ENCODE measurements around the gene ZBTB20.

ZBTB20 gene

DNA sequence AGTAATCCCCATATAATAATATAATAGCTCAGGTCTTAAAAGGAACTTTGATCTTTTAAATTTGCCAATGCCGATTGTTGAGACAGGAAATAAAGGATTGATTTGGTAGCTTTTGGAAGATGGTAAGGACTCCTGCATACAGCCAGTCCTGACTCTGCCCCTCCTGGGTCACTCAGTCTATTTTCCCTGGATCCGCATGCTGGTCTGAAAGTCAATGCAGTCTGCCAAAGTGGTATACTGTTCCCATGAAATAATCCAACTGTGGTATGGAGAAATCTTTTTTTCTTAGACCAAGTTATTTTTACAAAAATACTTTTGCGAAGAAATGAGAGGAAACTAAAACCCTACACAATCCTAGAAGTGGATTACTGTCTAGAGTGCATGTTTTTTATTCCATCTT, 662.2 kb downstream of the ZBTB20 start:
- DNase-seq (ENCODE audit: low read depth, low spot score): no peak

DNA sequence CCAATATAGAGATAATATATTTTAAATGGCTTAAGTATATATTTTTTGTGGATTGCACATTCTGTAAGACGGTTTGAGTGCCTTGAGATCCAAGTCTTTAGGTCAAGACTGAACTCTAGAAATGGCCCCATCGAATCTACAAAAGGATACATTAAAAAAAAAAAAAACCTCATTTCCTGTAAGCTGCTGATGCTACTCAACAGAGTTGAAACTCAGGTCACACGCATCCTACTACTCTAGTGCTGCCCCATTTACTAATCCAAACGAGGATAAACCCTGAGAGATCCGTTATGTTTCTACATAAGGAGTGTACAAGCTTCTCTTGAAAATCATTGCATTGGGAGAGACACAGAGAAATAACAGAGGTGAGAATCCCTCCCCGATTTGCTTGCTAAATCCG, 666.0 kb downstream of the ZBTB20 start:
- no peak for DNase-seq (ENCODE audit: low read depth, low spot score)

DNA sequence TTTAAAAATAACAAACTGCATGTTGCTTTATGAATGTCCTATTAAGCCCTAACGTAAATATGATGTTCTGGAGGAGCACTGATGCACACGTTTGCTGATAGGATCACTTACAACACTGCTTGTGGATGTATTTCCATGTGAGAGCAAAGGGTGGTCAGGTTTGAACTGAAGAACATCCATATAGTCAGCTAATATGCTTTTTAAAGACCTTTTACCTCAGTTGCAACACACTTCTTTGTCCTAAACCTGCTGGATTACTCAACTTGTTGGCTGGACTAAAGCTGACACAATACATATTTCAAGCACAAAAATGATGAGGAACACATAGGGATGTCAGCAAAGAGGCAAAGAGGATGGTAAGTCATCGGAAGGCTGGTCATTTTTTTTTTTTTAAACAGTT, 666.6 kb downstream of the ZBTB20 start:
- DNase-seq (ENCODE audit: low read depth, low spot score): no peak

DNA sequence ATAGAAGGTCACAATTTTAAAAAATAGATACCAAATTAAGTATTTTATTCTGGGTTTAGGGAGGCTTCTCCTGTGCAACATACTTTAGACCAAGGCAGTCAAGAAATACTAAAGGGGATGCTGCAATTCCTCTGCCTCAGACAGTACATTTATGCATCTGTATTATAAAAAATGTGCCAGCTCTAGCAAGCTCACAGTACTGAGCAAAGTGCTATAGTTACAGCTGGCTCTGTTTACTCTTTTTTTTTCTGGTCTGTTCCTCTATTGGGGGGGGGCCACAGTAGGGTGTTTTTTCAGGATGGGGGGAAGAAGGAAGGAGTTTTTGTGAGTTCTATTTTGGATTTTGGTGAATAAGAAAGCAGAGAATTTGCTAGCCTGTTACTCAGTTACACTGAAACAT, 668.3 kb downstream of the ZBTB20 start:
- DNase-seq (ENCODE audit: low read depth, low spot score): no peak

DNA sequence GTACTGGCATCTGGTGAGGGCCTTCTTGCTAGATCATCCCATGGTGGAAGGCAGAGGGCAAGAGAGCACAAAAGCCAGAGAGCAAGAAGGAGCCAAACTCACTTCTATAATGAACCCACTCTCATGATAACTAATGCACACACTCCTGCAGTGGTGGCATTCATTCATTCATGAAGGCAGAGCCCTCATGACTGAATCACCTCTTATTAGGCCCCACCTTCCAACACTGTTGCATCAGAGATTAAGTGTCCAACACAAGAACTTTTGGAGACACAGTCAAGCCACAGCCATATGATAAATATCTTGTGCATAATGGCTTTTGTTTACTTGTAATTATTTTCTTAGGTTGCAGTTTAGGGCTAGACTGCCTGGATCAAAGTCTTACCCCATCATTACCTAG, 670.6 kb downstream of the ZBTB20 start:
- no peak for DNase-seq (ENCODE audit: low read depth, low spot score)

DNA sequence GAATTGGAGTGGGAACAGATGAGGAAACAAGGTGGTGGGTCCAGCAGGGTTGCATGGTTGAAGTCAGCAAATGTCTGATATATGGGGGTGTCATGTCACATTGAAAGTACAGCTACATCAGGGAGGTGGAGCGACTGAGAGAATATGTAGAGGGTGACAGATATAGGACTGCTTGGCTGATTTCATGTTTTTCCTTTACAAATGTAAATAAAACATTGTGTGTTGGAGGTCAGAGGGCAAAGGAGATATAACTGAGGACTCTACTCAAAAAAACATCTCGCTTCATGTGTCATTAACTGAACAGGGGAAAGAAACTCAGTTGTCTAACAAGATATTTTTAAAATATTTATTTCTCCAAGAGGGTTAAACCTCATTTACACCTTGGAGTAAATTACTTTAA, 675.6 kb downstream of the ZBTB20 start:
- DNase-seq (ENCODE audit: low read depth, low spot score): no peak

DNA sequence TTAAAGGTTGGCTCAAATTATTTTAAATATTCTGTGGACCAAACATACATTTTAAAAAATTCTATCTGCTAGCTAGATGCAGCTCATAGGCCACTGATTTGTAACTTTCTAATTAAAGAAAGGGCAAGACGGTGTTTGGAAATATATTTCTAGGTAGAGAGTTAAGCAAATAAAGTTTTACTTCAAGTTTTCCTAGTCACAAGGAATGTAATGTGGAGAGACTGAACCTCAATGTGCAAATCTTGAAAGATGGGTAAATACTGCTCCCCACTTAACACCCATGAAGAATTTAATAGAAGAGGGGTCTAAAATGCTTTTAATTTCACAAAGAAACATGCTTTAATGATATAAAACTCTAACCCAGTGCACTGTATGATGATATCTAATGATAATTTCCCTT, 678.0 kb downstream of the ZBTB20 start:
- no peak for DNase-seq (ENCODE audit: low read depth, low spot score)

DNA sequence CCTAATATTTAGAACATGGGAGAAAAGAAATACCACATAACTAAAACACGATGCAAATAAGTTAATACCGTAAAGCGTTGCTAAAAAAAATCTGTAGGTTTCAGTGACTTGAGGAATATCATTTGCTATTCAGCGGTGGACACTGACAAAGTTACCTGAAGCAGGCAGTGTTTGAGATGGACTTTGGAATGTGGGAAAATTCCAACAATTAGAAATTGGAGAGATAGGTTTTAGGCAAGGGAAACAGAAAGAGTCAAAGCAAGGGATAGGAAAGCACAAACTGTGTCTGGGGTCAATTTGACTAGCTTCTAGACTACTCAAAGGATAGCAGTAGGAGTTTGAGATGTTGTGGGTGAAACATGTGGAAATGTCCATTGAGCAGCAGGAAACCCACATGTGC, 680.3 kb downstream of the ZBTB20 start:
- no peak for DNase-seq (ENCODE audit: low read depth, low spot score)

DNA sequence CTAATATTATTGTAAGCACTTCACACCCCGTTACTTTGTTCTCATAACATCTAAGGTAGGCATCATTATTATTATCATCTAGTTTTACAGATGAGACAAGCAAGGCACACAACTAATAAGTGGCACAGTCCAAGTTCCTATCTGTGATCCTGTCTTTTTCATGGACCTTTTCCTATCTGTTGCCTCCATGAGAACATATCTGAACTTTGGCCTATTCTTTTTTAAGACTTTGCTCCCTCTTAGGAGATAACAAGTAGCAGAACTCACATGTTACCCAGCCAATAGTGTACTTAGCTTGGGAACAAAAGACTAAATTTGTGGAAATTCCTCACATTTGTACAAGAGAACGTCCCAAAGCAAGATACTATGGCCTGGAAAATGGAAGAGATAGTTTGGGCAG, 680.8 kb downstream of the ZBTB20 start:
- no peak for DNase-seq (ENCODE audit: low read depth, low spot score)

DNA sequence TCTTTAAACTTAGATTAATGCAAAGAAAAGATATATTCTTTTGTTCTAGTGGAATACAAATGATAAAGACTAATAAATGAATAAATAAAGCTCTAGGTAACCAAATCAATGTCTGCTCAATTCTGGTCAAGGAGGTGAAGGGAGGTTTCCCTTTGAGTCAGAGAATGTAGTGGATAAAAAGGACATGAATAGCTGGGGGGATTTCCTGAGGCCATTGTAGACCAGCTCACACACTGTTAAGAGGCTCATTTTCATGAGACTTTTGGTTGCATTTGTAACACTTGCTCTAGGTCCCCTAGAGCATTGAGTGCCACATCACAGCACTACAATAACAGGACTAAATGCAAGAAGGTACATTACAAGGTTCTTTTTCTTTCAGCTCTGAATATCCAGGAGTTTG, 682.5 kb downstream of the ZBTB20 start:
- DNase-seq (ENCODE audit: low read depth, low spot score): no peak

DNA sequence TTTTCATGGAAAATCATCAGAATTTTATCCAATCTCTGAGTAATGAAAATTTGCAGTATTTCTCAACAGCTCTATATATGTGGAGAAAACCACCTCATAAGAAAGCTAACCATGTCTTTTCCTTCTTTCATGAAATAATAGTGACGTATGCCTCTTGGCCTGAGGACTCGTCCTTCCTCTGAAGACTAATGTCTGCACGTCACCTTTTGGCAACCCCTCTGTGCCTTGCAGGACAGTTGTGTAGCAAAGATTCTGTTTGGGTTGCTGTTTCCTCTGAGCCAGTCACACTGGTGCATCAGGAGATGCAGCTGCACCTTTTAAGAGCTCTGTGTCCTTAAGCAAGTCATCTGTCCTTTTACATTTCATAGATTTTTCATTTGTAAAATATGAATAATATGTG, 684.3 kb downstream of the ZBTB20 start:
- no peak for DNase-seq (ENCODE audit: low read depth, low spot score)

DNA sequence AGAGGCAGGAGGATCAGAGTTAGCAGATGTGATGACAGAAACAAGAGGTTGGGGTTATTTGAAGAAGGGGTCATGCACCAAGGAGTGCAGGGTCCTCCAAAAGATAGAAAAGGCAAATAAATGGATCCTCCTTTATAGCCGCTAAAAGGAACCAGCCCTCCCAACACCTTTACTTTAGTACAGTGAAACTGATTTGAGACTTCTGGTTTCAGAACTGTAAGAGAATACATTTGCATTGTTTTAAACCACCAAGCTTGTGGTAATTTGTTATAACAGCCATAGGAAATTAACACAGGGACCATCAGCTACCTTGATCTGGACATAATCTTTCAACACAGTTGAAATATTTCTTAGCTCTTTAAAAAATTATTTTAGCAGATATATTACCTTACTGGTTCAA, 686.6 kb downstream of the ZBTB20 start:
- no peak for DNase-seq (ENCODE audit: low read depth, low spot score)

DNA sequence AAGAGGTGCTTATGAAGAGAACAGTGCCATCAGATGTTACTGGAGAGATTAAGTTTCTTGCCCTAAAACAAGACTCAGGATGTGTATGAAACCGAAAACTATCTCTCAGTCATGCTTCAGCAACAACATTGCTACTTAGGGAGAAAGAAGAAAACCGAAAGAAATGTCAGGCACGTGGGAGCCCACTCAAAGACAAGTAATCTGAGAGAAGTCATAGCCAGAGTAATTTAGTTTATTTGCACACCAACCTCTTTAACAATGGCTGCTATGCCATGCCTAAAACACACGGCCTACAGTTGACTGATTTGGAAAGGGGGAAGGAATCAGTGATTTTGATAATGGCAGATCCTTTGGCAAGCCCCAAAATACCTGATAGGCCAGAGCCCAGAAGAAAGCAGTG, 690.3 kb downstream of the ZBTB20 start:
- no peak for DNase-seq (ENCODE audit: low read depth, low spot score)

DNA sequence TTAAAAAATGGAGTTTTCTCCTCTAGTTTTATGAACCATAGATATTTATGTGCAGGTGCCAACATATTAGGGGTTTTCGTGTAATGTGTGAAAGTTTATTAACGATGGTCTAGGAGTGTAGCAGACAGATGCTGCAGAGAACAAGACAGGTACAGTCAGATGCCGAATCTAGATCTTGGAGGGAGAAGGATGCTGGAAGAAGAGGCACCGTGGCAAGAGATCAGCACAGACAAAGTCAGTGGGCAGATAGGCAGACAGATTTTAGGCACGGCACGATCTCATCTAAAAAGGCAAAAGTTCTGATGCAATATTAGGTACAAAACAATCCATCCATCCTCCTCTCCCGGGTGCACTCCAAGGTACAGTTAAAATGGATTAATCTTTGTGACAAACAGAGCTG, 691.7 kb downstream of the ZBTB20 start:
- no peak for DNase-seq (ENCODE audit: low read depth, low spot score)

DNA sequence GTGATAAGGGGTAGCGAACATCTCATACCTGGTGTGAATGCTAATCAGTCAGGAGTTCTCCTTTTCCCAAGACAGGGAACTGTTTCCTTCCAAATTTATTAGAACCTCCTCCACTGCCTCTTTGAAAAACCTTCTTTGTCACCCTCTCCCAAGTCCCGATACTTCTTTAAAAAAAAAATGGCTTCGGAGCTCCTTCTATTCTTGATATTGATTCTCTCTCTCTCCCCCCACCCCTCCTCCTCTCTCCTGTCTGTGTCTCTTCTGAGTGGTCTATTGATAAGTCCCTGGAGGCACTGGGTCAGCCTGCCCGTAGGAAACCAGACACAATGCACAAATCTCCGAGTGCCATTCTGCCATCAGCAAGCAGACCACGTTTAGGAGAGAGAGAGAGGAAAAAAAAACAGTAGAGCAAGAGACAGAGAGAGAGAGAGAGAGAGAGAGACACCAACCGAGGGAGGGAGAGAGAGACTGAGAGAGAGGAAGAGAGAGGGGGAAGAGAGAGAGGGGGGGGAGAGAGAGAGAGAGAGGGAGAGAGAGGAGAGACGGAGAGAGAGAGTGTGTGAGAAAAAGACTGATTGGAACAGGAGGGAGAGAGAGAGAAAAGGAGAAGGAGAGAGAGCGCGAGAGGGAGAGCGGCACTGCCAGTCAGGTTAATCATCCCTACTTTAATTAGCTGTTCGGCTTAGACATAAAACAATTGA, 692.4 kb downstream of the ZBTB20 start:
- no peak for DNase-seq (ENCODE audit: low read depth, low spot score)

DNA sequence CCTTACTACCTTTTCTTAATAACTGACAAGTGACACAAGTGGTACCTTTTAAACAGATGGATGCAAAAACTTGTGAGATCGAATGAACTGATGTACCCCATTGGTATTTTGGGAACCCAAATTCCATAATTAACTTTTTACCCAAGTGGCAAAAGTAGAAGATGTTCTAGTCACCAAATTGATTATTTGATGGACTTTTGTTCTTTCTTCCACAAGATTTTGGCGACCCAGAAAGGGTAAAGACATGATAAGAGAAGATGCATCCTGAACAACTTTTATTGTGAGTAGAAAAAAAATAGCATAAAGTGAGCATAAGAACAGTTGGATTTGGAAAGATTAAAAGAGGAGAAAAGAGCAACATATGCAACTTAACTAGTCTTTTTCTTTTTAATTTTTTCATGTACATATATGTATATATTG, 693.7 kb downstream of the ZBTB20 start:
- no peak for DNase-seq (ENCODE audit: low read depth, low spot score)

DNA sequence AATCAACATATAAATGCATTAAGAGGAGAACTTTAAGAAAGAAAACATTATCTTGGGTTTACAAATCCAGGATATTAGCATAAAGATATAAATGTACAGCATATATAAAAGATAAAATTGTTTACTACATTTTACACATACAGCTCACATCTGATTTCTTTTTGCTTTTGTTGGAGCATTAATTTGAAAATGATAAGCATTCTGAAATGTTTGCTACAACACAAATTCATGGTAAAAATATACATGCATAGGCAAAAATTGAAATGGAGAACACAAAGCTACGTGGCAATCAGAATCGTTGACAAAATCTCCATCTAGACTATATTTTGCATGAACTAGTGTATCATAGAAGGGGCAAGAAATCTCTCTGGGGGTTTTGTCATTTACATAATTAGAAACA, 694.2 kb downstream of the ZBTB20 start:
- no peak for DNase-seq (ENCODE audit: low read depth, low spot score)

DNA sequence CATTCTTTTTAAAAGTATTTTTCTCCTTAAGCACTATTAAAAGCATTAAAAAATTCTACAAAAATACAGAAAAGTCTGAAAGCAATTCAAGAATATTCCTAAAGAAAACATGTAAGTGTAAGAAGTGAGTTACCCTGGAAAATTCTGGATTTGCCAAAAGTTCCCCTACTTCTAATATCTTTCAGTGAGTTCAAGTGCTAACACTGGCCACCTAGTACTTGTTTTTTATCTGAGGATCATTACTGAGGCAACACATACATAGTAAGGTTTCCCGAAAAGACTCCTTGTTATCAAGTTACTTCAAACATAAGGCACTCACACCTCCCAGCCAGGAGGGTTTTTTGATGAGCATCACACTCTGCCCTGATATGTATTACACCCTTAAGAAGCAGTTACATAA, 694.8 kb downstream of the ZBTB20 start:
- no peak for DNase-seq (ENCODE audit: low read depth, low spot score)

DNA sequence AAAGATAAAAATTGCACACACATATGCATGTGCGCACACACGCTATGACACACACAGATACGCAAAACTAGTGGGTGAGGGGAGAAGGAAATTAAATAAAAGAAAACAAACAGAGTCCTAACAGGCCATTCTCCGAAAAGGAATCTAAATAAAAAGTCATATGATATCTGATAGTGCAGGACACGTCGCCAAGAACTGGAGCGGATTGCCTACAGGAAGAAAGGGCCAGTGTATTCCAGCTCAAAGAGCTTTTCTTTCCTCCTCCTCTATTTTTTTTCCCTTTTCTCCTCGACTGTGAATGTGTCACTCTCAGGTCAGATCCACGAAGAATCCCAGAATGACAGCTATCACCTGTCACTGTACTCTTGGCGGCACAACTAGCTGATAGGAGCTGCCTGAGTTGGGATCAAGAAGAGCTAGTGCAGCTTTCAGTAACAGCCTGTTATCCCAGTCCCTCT, 695.5 kb downstream of the ZBTB20 start:
- no peak for DNase-seq (ENCODE audit: low read depth, low spot score)

DNA sequence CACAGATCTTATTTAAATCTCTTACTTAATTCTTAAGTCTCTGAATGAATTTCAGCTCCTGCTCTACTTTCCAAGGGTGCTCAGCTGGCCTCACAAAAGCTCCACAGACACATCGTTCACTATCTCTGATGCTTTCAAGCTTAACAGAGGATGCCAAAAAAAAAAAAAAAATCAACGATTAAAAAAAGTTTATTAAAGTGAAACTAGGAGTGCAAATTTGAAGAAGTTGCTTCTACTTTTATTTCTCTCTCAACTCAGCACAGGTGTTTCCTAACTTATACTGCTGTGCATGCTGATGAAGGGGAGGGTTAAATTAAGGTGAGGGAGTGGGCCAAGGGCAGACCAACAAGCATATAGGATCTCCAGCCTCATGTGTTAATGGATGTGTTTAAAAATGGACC, 696.0 kb downstream of the ZBTB20 start:
- no peak for DNase-seq (ENCODE audit: low read depth, low spot score)

DNA sequence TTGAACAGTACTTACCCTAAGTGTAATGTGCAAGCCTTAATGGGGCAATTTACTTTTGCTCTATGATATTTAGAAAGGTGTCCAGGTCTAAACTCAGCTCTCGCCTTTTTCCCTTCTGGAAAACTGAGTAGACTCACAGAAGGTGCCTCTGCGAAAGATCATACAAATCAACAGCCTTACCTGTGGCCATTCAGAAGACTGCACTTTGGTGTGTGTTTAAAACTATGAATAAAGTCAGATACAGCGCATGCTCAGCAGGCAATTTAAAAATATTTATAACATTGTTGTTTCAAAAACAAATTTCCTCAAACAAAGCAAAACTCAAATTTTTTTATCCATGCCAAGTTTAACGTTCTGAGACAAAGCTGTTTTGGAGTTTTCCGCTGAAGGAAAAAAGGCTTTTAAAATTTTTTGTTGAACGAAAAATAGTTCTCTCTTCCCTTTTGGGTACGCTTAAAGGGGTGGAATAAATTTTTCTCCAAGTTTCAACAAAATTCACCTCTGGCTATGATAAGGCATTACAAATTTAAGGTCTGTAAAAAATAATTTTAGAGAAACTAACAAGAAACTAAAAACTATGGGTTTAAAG, 697.0 kb downstream of the ZBTB20 start:
- no peak for DNase-seq (ENCODE audit: low read depth, low spot score)

DNA sequence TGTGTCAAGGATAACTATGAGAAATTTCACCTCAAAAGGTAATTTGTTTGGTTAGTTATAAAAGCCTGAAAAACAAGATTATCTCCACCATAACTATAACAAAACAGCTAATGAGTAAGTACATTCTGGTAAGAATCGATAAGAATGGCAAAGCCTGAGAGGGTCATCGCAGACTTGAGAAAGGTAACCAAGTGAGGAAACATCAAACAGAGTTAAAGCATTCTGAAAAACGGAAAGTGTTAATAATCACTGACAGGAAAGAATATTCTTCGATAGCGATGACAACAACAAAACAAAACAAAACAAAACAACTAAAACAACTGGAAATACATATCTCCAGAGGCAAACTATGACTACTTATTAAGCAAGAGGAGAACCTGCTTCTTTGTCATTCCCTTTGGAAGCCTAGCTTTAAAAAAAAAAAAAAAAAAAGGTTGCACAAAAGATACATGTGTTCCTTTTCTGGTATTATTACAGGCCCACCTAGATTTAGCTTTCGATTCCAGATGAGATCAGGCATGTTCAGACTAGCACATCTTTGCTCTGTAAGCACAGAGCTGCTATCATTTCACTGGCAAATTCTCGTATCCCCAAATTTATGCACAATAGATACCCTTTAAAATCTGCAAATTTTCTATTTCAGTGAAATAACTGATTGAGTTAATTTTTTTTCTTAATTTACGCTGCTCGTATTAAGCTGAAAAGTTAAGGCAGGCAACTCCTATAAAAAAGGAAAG, 697.6 kb downstream of the ZBTB20 start:
- no peak for DNase-seq (ENCODE audit: low read depth, low spot score)

DNA sequence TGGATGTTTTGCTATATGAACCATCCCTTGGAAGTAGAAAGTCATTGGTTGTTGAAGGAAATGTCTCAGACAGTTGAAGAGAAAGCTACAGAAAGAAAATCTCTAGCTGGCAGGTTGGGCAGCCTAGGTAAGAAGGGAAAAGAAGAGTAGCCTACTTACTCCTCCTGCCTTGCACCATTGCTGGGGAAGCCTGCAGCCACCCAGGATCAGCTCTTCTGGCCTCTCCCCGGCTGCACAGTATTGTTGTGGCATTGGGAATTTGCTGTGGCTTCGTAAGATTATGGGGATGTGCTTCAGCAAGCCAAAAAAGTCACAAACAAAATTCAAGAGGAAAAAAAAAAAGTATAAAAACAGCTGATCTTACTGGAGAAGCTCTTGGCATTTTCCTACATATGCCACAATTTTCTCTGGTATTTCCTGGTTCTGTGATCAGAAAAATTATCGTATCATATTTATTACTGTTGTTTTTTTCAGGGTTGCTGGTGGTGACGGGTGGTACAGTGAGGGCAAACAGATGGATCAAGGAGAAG, 699.1 kb downstream of the ZBTB20 start:
- no peak for DNase-seq (ENCODE audit: low read depth, low spot score)
